Spleen (tissue), 11 donors: ENCODE measurements around the gene JAM3. TPM values are rescaled to one million over a fixed set of nuclear protein-coding genes. Genes with fewer than 3 reads are reported as not detected.

Experiments
- DNase-seq: peaks from one replicate; pipeline ENCODE4 v3.0.0-alpha.2; 2020
- H3K27ac ChIP-seq, 8 donors: fragments of 200-600 bp; sonication (generic) in 7 of 8; 1 replicate in 4 of 8; 2 replicates in 4 of 8; pipeline versions ENCODE4 v1.5.0 to v1.8.0; 2016 to 2021; ENCODE audit warnings: inconsistent platforms in 4 of 8, mild to moderate bottlenecking in 4 of 8, moderate library complexity in 1 of 8
- H3K27me3 ChIP-seq, 7 donors: fragments of 200-600 bp; sonication (generic) in 6 of 7; replicated peaks in 1 of 7; 1 replicate in 4 of 7; 2 replicates in 3 of 7; pipeline versions ENCODE4 v1.5.0 to v1.8.0; 2016 to 2021; ENCODE audit warnings: inconsistent platforms in 3 of 7, mild to moderate bottlenecking in 1 of 7
- H3K36me3 ChIP-seq, 6 donors: fragments of 200-600 bp; sonication (generic) in 5 of 6; 1 replicate in 4 of 6; 2 replicates in 2 of 6; pipeline versions ENCODE4 v1.5.0 to v1.8.0; 2016 to 2021; ENCODE audit warnings: inconsistent platforms in 2 of 6
- H3K4me1 ChIP-seq, 6 donors: fragments of 200-600 bp; sonication (generic) in 5 of 6; 1 replicate in 3 of 6; 2 replicates in 3 of 6; pipeline versions ENCODE4 v1.5.0 to v1.8.0; 2016 to 2021; ENCODE audit warnings: inconsistent platforms in 3 of 6
- H3K4me3 ChIP-seq, 8 donors: fragments of 200-600 bp; sonication (generic) in 7 of 8; 1 replicate in 4 of 8; 2 replicates in 4 of 8; pipeline versions ENCODE4 v1.5.0 to v1.8.0; 2016 to 2021; ENCODE audit warnings: inconsistent platforms in 4 of 8, mild to moderate bottlenecking in 4 of 8, moderate library complexity in 2 of 8
- H3K9me3 ChIP-seq, 8 donors: fragments of 200-600 bp; sonication (generic) in 7 of 8; 1 replicate in 4 of 8; 2 replicates in 4 of 8; pipeline versions ENCODE4 v1.5.0 to v1.8.0; 2016 to 2021; ENCODE audit warnings: inconsistent platforms in 4 of 8
- POLR2A ChIP-seq, 3 donors: fragments of 450-650 bp; IDR thresholded peaks; one replicate each; pipeline ENCODE4 v1.5.1; 2017; ENCODE audit warnings: antibody characterized with exemption in 3 of 3, mild to moderate bottlenecking in 1 of 3
- POLR2AphosphoS5 ChIP-seq, 3 donors: sonication (generic); formaldehyde crosslinking; IDR thresholded peaks; one replicate each; pipeline ENCODE4 v1.5.1; 2017; ENCODE audit warnings: antibody characterized with exemption in 3 of 3
- WGBS, 5 donors: extraction: QIAGEN DNeasy Blood & Tissue Kit in 3 of 5; methylation state at CpG; one replicate each; pipeline versions ENCODE4 v1.1.5 to v1.1.7; 2013 to 2018; 5-methylcytosine and 5-hydroxymethylcytosine counted together
- intact Hi-C: fragments of 100-400 bp; cut with DNase I; formaldehyde crosslinking; loops from one replicate; pipeline ENCODE4 v1.15.0; 2023; ENCODE audit warnings: low total_unique reads
- polyA plus RNA-seq, 3 donors: library from polyadenylated mRNA; stranded (reverse); fragments of 200-250 nt; gene quantifications; one replicate each; pipeline ENCODE4 v1.2.1, GENCODE V29; 2013
- total RNA-seq, 7 donors: library from RNA; depleted of rRNA in 3 of 7; stranded (reverse); fragments of >200 nt in 3 of 7; fragmentation: NEBNext Ultra II Directional in 4 of 7; extraction: Animal tissue kit (Norgen Biotek cat#: 25700) in 4 of 7; gene quantifications; one replicate each; pipeline versions ENCODE4 v1.1.0 to v1.2.1, GENCODE V29; 2016 to 2021
- TF ChIP-seq, protein P1 (sequence below), 11 experiments: fragments of 200-600 bp in 7 of 11; fragments of 450-650 bp in 4 of 11; sonication (generic) in 4 of 11; IDR thresholded peaks in 8 of 11; conservative IDR thresholded peaks in 3 of 11; 1 replicate in 7 of 11; 2 replicates in 4 of 11; pipeline versions ENCODE4 v1.4.0 to v1.8.0; 2016 to 2021; ENCODE audit warnings: antibody characterized with exemption in 11 of 11, inconsistent platforms in 4 of 11, mild to moderate bottlenecking in 1 of 11
- donor health status: healthy with polysubstance abuse.
- donor health status: DM: no; HTN: no; CAD: no; lungs with moderate emphysema.
- donor health status: DM: no; HTN: no; CAD: no.
- donor health status: Bipolar disorder and iron deficiency.
- donor health status: healthy.
- donor health status: DM: no; HTN: no; CAD: no.
- donor health status: DM: yes; HTN: yes; CAD: no.

JAM3 gene
- total and polyA plus RNA-seq, 10 donors: 9.5 to 28.7 (median 23.2) TPM

DNA sequence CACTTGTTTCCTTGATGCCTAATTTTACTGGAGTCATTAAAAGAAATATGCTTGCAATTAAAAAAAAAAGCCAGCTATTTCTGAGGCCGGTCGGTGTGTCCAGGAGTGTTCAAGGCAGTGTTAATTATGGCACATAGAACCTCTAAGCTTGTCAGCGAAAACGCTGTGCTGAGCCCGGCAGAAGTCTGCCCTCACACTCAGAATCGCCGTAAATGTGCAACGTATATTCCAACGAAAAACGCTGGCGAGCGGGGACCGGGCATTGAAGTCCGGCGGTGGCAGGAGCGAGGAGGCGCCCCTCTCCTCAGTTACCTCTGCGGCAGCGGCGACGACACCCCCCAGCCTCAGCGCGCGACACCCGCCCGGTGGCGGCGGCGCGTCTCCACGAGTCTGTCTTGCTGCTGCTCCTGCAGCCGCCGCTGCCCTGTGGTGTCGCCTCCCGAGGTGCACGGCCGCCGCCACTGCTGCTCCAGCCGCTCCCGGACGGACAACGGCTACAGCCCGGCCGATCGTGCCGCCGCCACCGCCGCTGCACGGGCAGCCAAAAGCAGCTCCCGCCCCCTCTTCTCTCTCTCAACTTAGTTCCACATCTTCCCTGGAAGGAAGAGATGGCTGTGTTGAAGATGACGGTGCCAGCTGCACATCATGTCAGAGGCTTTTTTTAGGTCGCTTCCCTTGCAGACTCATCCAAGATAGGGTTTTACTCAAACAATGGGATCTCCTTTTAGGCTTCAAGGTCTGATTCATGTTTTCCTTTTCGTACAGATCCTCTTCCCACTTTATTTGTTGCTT is 56.0 kb downstream of the JAM3 start:
- TF ChIP-seq POLR2AphosphoS5 (IDR thresholded peaks at IDR 0.05): peak in 1 of 3 donors; percentile 57
- TF ChIP-seq, protein P1, sequence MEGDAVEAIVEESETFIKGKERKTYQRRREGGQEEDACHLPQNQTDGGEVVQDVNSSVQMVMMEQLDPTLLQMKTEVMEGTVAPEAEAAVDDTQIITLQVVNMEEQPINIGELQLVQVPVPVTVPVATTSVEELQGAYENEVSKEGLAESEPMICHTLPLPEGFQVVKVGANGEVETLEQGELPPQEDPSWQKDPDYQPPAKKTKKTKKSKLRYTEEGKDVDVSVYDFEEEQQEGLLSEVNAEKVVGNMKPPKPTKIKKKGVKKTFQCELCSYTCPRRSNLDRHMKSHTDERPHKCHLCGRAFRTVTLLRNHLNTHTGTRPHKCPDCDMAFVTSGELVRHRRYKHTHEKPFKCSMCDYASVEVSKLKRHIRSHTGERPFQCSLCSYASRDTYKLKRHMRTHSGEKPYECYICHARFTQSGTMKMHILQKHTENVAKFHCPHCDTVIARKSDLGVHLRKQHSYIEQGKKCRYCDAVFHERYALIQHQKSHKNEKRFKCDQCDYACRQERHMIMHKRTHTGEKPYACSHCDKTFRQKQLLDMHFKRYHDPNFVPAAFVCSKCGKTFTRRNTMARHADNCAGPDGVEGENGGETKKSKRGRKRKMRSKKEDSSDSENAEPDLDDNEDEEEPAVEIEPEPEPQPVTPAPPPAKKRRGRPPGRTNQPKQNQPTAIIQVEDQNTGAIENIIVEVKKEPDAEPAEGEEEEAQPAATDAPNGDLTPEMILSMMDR (IDR thresholded peaks at IDR 0.05 in 8 of 11, conservative IDR thresholded peaks at IDR 0.05 in 3 of 11): no peak
- TF ChIP-seq POLR2A (IDR thresholded peaks at IDR 0.05): no peak
- Histone ChIP-seq H3K36me3 (no peaks in the 10 kb centered on the region), H3K9me3 (peaks cover 0 to 4% (median 0%) of the 10 kb centered on the region in 8 donors), H3K4me1 (peaks cover 0 to 41% (median 16%) of the 10 kb centered on the region in 6 donors), H3K27me3 (peaks cover 0 to 39% (median 0%) of the 10 kb centered on the region in 7 donors), H3K4me3 (peak overlapping the region in 5 of 8 donors; percentile 7 to 57 (median 24)), H3K27ac (peak overlapping the region in 1 of 8 donors; percentile 20)
- peak; percentile 76 for DNase-seq
- intact Hi-C loops: no loop called here
- 7 to 17% (median 10%) methylated on average over 38 to 54 of the region's 54 CpGs for WGBS, 5 donors

- Histone ChIP-seq H3K27ac (no peak overlapping the region), H3K27me3 (peaks cover 0 to 39% (median 0%) of the 10 kb centered on the region in 7 donors), H3K36me3 (no peaks in the 10 kb centered on the region), H3K4me1 (peaks cover 0 to 37% (median 16%) of the 10 kb centered on the region in 6 donors), H3K4me3 (peak overlapping the region in 2 of 8 donors; percentile 24 to 34), H3K9me3 (peaks cover 0 to 10% (median 5%) of the 10 kb centered on the region in 8 donors)
- no peak for DNase-seq
- no peak for TF ChIP-seq POLR2AphosphoS5 (IDR thresholded peaks at IDR 0.05)
- TF ChIP-seq POLR2A (IDR thresholded peaks at IDR 0.05): no peak
- TF ChIP-seq, protein P1 (IDR thresholded peaks at IDR 0.05 in 8 of 11, conservative IDR thresholded peaks at IDR 0.05 in 3 of 11): no peak
- WGBS, 5 donors: 68 to 84% (median 77%) methylated on average over 9 of the region's 9 CpGs
- intact Hi-C loops: no loop called here
Observed at GRCh38 chr11:134125507-134125906, 56.6 kb downstream of the JAM3 start.

GRCh38 chr11:134126217-134126822 is 57.4 kb downstream of the JAM3 start:
- WGBS, 5 donors: 47 to 96% (median 93%) methylated on average over 1 of the region's 1 CpG

More at GRCh38 chr11:134126217-134126822, 57.4 kb downstream of the JAM3 start:
- H3K9me3 ChIP-seq: peaks cover 0 to 18% (median 13%) of the 10 kb centered on the region in 8 donors
- no peak overlapping the region for H3K4me3 ChIP-seq
- H3K27me3 ChIP-seq: peaks cover 0 to 39% (median 0%) of the 10 kb centered on the region in 7 donors
- no peak for DNase-seq
- H3K27ac ChIP-seq: no peak overlapping the region
- TF ChIP-seq POLR2A (IDR thresholded peaks at IDR 0.05) (no peak), POLR2AphosphoS5 (IDR thresholded peaks at IDR 0.05) (no peak)
- TF ChIP-seq, protein P1 (IDR thresholded peaks at IDR 0.05 in 8 of 11, conservative IDR thresholded peaks at IDR 0.05 in 3 of 11): no peak
- no peaks in the 10 kb centered on the region for H3K36me3 ChIP-seq
- intact Hi-C loops: no loop called here
- H3K4me1 ChIP-seq: peaks cover 0 to 29% (median 15%) of the 10 kb centered on the region in 6 donors
